Hepatocyte (in vitro differentiated cells): ENCODE measurements around the gene MMRN2. TPM values are rescaled to one million over a fixed set of nuclear protein-coding genes. Genes with fewer than 3 reads are reported as not detected.
"Not testable (repeated sequence)": the region's sequence is repeated elsewhere in the genome, so short reads cannot be mapped to it uniquely, and the experiment has no call there.

ENCODE experiments used
- DNase-seq: peaks from one replicate; pipeline ENCODE4 v3.0.0-alpha.2; 2016; ENCODE audit warnings: low spot score
- H2AFZ ChIP-seq: fragments of 200-600 bp; sonication (generic); 2 replicates; pipeline ENCODE4 v1.6.0; 2016; ENCODE audit warnings: antibody characterized with exemption, mild to moderate bottlenecking
- H3K27ac ChIP-seq: fragments of 200-600 bp; sonication (generic); 2 replicates; pipeline ENCODE4 v1.5.1; 2016; ENCODE audit warnings: mild to moderate bottlenecking
- H3K27me3 ChIP-seq: fragments of 200-600 bp; sonication (generic); 2 replicates; pipeline ENCODE4 v1.6.1; 2016
- H3K36me3 ChIP-seq: fragments of 200-600 bp; sonication (generic); replicated peaks from 2 replicates; pipeline ENCODE4 v1.5.1; 2016; ENCODE audit warnings: low read depth; ENCODE audit not compliant: insufficient read depth
- H3K4me1 ChIP-seq: fragments of 200-600 bp; sonication (generic); 2 replicates; pipeline ENCODE4 v1.5.1; 2016; ENCODE audit warnings: mild to moderate bottlenecking, moderate library complexity; ENCODE audit not compliant: insufficient read depth
- H3K4me2 ChIP-seq: fragments of 200-600 bp; sonication (generic); 2 replicates; pipeline ENCODE4 v1.6.0; 2016
- H3K4me3 ChIP-seq: fragments of 200-600 bp; sonication (generic); 2 replicates; pipeline ENCODE4 v1.5.1; 2016; ENCODE audit warnings: mild to moderate bottlenecking
- H3K79me2 ChIP-seq: fragments of 200-600 bp; sonication (generic); 2 replicates; pipeline ENCODE4 v1.6.0; 2017; ENCODE audit warnings: mild to moderate bottlenecking
- H3K9me2 ChIP-seq: fragments of 200-600 bp; sonication (generic); replicated peaks from 2 replicates; pipeline ENCODE4 v1.6.0; 2017; ENCODE audit warnings: mild to moderate bottlenecking; ENCODE audit not compliant: insufficient read depth
- H3K9me3 ChIP-seq: fragments of 200-600 bp; sonication (generic); 2 replicates; pipeline ENCODE4 v1.5.1; 2016; ENCODE audit warnings: low read depth, mild to moderate bottlenecking
- H4K20me1 ChIP-seq: fragments of 200-600 bp; sonication (generic); 2 replicates; pipeline ENCODE4 v1.6.0; 2016; ENCODE audit warnings: mild to moderate bottlenecking; ENCODE audit not compliant: insufficient read depth, poor library complexity, severe bottlenecking
- CTCF ChIP-seq: fragments of 200-600 bp; sonication (generic); IDR thresholded peaks from 2 replicates; pipeline ENCODE4 v1.5.1; 2016; ENCODE audit warnings: antibody characterized with exemption, mild to moderate bottlenecking; ENCODE audit not compliant: poor library complexity
- EZH2 ChIP-seq: fragments of 200-600 bp; sonication (generic); IDR thresholded peaks from 2 replicates; pipeline ENCODE4 v1.6.1; 2016; ENCODE audit warnings: antibody characterized with exemption, mild to moderate bottlenecking, borderline replicate concordance
- EZH2phosphoT487 ChIP-seq: fragments of 200-600 bp; sonication (generic); IDR thresholded peaks from one replicate; pipeline ENCODE4 v1.6.1; 2018; ENCODE audit warnings: antibody characterized with exemption, mild to moderate bottlenecking, low read depth, moderate library complexity; ENCODE audit not compliant: unreplicated experiment, severe bottlenecking
- WGBS: methylation state at CpG from one replicate; pipeline ENCODE4 v1.1.6; 2016; ENCODE audit warnings: low lambda C conversion rate; ENCODE audit errors: missing lambda C conversion rate; 5-methylcytosine and 5-hydroxymethylcytosine counted together
- polyA plus RNA-seq: library from polyadenylated mRNA; unstranded; fragments of >200 nt; fragmentation: Nextera tagmentation; extraction: Ambion mirVana; gene quantifications from 2 replicates; pipeline ENCODE4 v1.2.1, GENCODE V29; 2016
- total RNA-seq: library from RNA; depleted of rRNA; stranded (reverse); fragments of >200 nt; gene quantifications from 2 replicates; pipeline ENCODE4 v1.2.3, GENCODE V29; 2014

The MMRN2 gene
- total and polyA plus RNA-seq, 2 experiments from 2014 or later = 1.9 to 2.2 TPM

GRCh38 chr10:86952106-86952505 is 5.3 kb downstream of the MMRN2 start:
- Histone ChIP-seq H3K4me2 (no peak overlapping the region), H3K79me2 (no peaks in the 10 kb centered on the region), H3K36me3 (no peaks in the 10 kb centered on the region), H3K4me3 (no peak overlapping the region), H4K20me1 (no peaks in the 10 kb centered on the region), H2AFZ (no peak overlapping the region), H3K27ac (no peak overlapping the region), H3K9me3 (no peaks in the 10 kb centered on the region), H3K4me1 (peaks cover 20% of the 10 kb centered on the region), H3K27me3 (no peaks in the 10 kb centered on the region), H3K9me2 (no peaks in the 10 kb centered on the region)
- no peak for DNase-seq
- no peak for TF ChIP-seq EZH2phosphoT487
- no peak for TF ChIP-seq EZH2
- TF ChIP-seq CTCF = no peak
- WGBS = 96% methylated on average over 7 of the region's 7 CpGs

- Histone ChIP-seq H2AFZ (no peak overlapping the region), H3K36me3 (no peaks in the 10 kb centered on the region), H3K4me3 (no peak overlapping the region), H3K4me1 (peaks cover 20% of the 10 kb centered on the region), H3K9me3 (no peaks in the 10 kb centered on the region), H3K27me3 (no peaks in the 10 kb centered on the region), H3K27ac (peak overlapping the region; percentile 47), H3K79me2 (no peaks in the 10 kb centered on the region), H3K4me2 (no peak overlapping the region), H3K9me2 (no peaks in the 10 kb centered on the region), H4K20me1 (no peaks in the 10 kb centered on the region)
- TF ChIP-seq CTCF (no peak), EZH2phosphoT487 (no peak), EZH2 (no peak)
- peak; percentile 16 for DNase-seq
Observed at GRCh38 chr10:86951184-86951761, 6.1 kb downstream of the MMRN2 start.

GRCh38 chr10:86950349-86950748 is 7.1 kb downstream of the MMRN2 start:
- Histone ChIP-seq H3K79me2 (no peaks in the 10 kb centered on the region), H2AFZ (no peak overlapping the region)

GRCh38 chr10:86947806-86948205 is 9.6 kb downstream of the MMRN2 start:
- H3K9me3 ChIP-seq, H3K27me3 ChIP-seq, H3K4me1 ChIP-seq, H3K27ac ChIP-seq, H3K9me2 ChIP-seq, H3K4me3 ChIP-seq, H3K4me2 ChIP-seq, H3K36me3 ChIP-seq, H2AFZ ChIP-seq, DNase-seq, H3K79me2 ChIP-seq, H4K20me1 ChIP-seq: not testable (repeated sequence)
- 98% methylated on average over 4 of the region's 4 CpGs for WGBS

More at GRCh38 chr10:86950349-86950748, 7.1 kb downstream of the MMRN2 start:
- no peaks in the 10 kb centered on the region for H3K9me3 ChIP-seq
- WGBS = 70% methylated on average over 1 of the region's 1 CpG
- DNase-seq = no peak
- no peaks in the 10 kb centered on the region for H3K36me3 ChIP-seq
- TF ChIP-seq CTCF (no peak), EZH2 (no peak), EZH2phosphoT487 (no peak)
- H3K27me3 ChIP-seq = no peaks in the 10 kb centered on the region
- peaks cover 15% of the 10 kb centered on the region for H3K4me1 ChIP-seq
- no peak overlapping the region for H3K27ac ChIP-seq
- no peaks in the 10 kb centered on the region for H3K9me2 ChIP-seq
- H3K4me3 ChIP-seq = no peak overlapping the region
- H4K20me1 ChIP-seq = no peaks in the 10 kb centered on the region
- no peak overlapping the region for H3K4me2 ChIP-seq
